Loucy (cell line): ENCODE results near the gene CKAP4.

Experiments used
- H2AFZ ChIP-seq: fragments of 200-600 bp; sonication (generic); 2 replicates; pipeline ENCODE4 v1.6.0; 2016; ENCODE audit warnings: antibody characterized with exemption, mild to moderate bottlenecking, low read length, moderate library complexity
- H3F3A ChIP-seq: fragments of 200-600 bp; 2 replicates; pipeline ENCODE4 v1.6.0; 2016; ENCODE audit warnings: antibody characterized with exemption, low read depth, mild to moderate bottlenecking
- H3K27me3 ChIP-seq: fragments of 200-600 bp; sonication (generic); 2 replicates; pipeline ENCODE4 v1.6.1; 2014; ENCODE audit warnings: low read length, mild to moderate bottlenecking; ENCODE audit not compliant: insufficient read depth, poor library complexity, severe bottlenecking
- H3K36me3 ChIP-seq: fragments of 200-600 bp; sonication (generic); 2 replicates; pipeline ENCODE4 v1.6.1; 2016; ENCODE audit warnings: low read length; ENCODE audit not compliant: insufficient read depth
- H3K4me1 ChIP-seq: fragments of 200-600 bp; sonication (generic); 2 replicates; pipeline ENCODE4 v1.5.1; 2014; ENCODE audit warnings: low read length, mild to moderate bottlenecking; ENCODE audit not compliant: insufficient read depth, poor library complexity, severe bottlenecking
- H3K4me2 ChIP-seq: fragments of 200-600 bp; sonication (generic); 2 replicates; pipeline ENCODE4 v1.6.0; 2014; ENCODE audit warnings: antibody characterized with exemption, low read length, low read depth, mild to moderate bottlenecking; ENCODE audit not compliant: poor library complexity, severe bottlenecking
- H3K4me3 ChIP-seq: fragments of 200-600 bp; sonication (generic); 2 replicates; pipeline ENCODE4 v1.5.1; 2014; ENCODE audit warnings: low read length, mild to moderate bottlenecking, mixed read lengths; ENCODE audit not compliant: poor library complexity, severe bottlenecking
- H3K79me2 ChIP-seq: fragments of 200-600 bp; sonication (generic); 2 replicates; pipeline ENCODE4 v1.6.1; 2014; ENCODE audit warnings: low read length; ENCODE audit not compliant: insufficient read depth
- H3K9ac ChIP-seq: fragments of 200-600 bp; sonication (generic); 2 replicates; pipeline ENCODE4 v1.6.0; 2014; ENCODE audit warnings: mild to moderate bottlenecking, low read depth, low read length, moderate library complexity; ENCODE audit not compliant: poor library complexity, severe bottlenecking
- H3K9me2 ChIP-seq: fragments of 200-600 bp; sonication (generic); replicated peaks from 2 replicates; pipeline ENCODE4 v1.6.1; 2016; ENCODE audit warnings: low read depth, low read length, mixed read lengths
- H3K9me3 ChIP-seq: fragments of 200-600 bp; sonication (generic); 2 replicates; pipeline ENCODE4 v1.6.1; 2014; ENCODE audit warnings: mild to moderate bottlenecking, antibody characterized with exemption, low read length, low read depth; ENCODE audit not compliant: insufficient read depth
- H4K20me1 ChIP-seq: fragments of 200-600 bp; sonication (generic); 2 replicates; pipeline ENCODE4 v1.6.0; 2014; ENCODE audit warnings: antibody characterized with exemption, low read length, mild to moderate bottlenecking; ENCODE audit not compliant: insufficient read depth, poor library complexity, severe bottlenecking
- CTCF ChIP-seq: fragments of 200-600 bp; sonication (generic); conservative IDR thresholded peaks from 2 replicates; pipeline ENCODE4 v1.5.1; 2014; ENCODE audit warnings: mild to moderate bottlenecking, antibody characterized with exemption, low read length
- EZH2phosphoT487 ChIP-seq: fragments of 200-600 bp; IDR thresholded peaks from 2 replicates; pipeline ENCODE4 v1.6.1; 2018; ENCODE audit warnings: antibody characterized with exemption, mild to moderate bottlenecking, moderate library complexity, borderline replicate concordance

The CKAP4 gene

GRCh38 chr12:106280106-106280505, 32.3 kb upstream of the CKAP4 start:
- Histone ChIP-seq H4K20me1 (no peaks in the 10 kb centered on the region), H3K4me1 (peaks cover 3% of the 10 kb centered on the region), H3K79me2 (no peaks in the 10 kb centered on the region), H2AFZ (no peak overlapping the region), H3K27me3 (no peaks in the 10 kb centered on the region), H3K9me2 (no peaks in the 10 kb centered on the region), H3K4me3 (no peak overlapping the region), H3K9me3 (no peaks in the 10 kb centered on the region), H3K9ac (no peak overlapping the region), H3F3A (no peaks in the 10 kb centered on the region), H3K4me2 (no peak overlapping the region), H3K36me3 (no peaks in the 10 kb centered on the region)
- TF ChIP-seq EZH2phosphoT487 (no peak), CTCF (no peak)

GRCh38 chr12:106276032-106276740, 28.4 kb upstream of the CKAP4 start:
- Histone ChIP-seq H4K20me1 (no peaks in the 10 kb centered on the region), H3K9me2 (no peaks in the 10 kb centered on the region), H3K4me1 (no peaks in the 10 kb centered on the region), H2AFZ (no peak overlapping the region), H3K36me3 (no peaks in the 10 kb centered on the region), H3K9ac (no peak overlapping the region), H3K9me3 (no peaks in the 10 kb centered on the region), H3F3A (no peaks in the 10 kb centered on the region), H3K4me2 (no peak overlapping the region), H3K79me2 (no peaks in the 10 kb centered on the region), H3K27me3 (no peaks in the 10 kb centered on the region), H3K4me3 (no peak overlapping the region)
- TF ChIP-seq EZH2phosphoT487, result no peak
- TF ChIP-seq CTCF, result no peak

- Histone ChIP-seq H3K9me2 (no peaks in the 10 kb centered on the region), H3K79me2 (no peaks in the 10 kb centered on the region), H3K9me3 (no peaks in the 10 kb centered on the region), H3K27me3 (no peaks in the 10 kb centered on the region), H3K4me3 (no peak overlapping the region), H4K20me1 (no peaks in the 10 kb centered on the region), H2AFZ (no peak overlapping the region), H3K4me1 (no peaks in the 10 kb centered on the region), H3F3A (no peaks in the 10 kb centered on the region), H3K4me2 (no peak overlapping the region), H3K36me3 (no peaks in the 10 kb centered on the region), H3K9ac (no peak overlapping the region)
- TF ChIP-seq CTCF (no peak), EZH2phosphoT487 (no peak)
Observed at GRCh38 chr12:106275458-106275857, 27.6 kb upstream of the CKAP4 start.
